Stimulated activated CD8-positive, alpha-beta memory T cell treated with anti-CD3 and anti-CD28 coated beads, Interleukin-7, amount 100 ng/mL, for 24 hours (primary cell): ENCODE data around the gene SORL1-AS1.
"Not testable (repeated sequence)": the region's sequence is repeated elsewhere in the genome, so short reads cannot be mapped to it uniquely, and the experiment has no call there.

Source experiments
- DNase-seq: peaks from one replicate; pipeline ENCODE4 v3.0.0-alpha.2; 2020; ENCODE audit warnings: low read depth

Gene SORL1-AS1

DNA sequence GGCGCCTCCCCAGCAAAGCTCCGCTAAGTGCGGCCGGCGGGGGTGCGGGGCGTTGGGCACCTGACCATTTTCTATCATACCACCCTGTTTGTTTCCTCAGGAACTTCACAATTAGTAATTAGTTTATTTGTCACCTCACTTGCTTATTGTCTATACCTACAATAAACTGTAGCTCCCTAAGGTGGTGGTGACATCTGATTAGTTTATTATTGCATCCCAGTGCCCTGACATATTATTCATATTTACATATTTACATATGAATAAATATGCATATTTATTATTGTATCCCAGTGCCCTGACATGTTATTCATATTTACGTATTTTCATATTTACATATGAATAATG lies 25.4 kb downstream of the SORL1-AS1 start:
- no peak for DNase-seq

DNA sequence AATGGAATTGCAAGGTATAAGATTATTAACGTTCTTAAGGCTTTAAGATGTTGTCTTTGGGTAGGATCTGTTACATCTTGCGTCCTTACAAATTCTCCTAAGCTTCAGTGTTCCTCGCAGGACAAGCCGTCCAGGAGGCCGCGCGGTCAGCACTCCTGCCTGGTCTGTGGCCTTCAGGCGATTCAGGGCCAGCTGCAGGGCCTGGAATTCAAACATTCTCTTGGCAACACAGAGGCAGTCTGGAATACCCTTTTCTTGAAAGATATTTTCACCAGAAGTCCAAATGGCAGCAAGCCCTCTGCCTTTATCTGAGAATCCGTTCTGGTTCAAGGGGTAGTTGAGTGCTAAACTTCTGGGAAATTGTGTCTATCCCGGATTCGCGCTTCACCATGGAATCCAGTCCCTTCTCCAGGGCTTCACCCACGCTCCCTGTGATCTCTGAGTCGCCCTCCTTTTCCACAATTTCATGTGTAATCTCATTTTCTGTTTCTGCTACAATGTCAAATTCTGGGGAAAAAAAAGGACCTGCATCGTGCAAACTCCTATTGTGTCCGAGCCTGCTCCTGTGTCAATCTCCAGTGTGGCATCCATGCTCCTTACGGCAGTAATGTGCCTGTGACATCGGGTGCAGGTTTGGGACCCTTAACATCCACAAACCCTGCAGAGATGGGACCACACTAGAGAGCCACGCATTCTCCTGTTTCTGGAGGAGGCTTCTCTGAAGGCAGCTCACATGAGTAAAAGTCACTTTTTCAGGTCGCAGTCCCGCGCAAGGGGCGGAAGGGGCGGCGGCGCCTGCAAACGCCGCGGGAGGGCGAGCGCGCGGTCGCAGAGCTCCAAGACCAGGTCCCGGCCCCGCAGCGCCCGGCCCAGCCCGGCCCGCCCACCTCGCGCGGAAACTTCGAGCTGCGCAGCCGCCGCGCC lies 26.0 kb downstream of the SORL1-AS1 start:
- DNase-seq: no peak

GRCh38 chr11:121425828-121426227 lies 26.9 kb downstream of the SORL1-AS1 start:
- DNase-seq: no peak

- DNase-seq: no peak
These were observed 30.1 kb downstream of the SORL1-AS1 start for GRCh38 chr11:121422675-121423074.

DNA sequence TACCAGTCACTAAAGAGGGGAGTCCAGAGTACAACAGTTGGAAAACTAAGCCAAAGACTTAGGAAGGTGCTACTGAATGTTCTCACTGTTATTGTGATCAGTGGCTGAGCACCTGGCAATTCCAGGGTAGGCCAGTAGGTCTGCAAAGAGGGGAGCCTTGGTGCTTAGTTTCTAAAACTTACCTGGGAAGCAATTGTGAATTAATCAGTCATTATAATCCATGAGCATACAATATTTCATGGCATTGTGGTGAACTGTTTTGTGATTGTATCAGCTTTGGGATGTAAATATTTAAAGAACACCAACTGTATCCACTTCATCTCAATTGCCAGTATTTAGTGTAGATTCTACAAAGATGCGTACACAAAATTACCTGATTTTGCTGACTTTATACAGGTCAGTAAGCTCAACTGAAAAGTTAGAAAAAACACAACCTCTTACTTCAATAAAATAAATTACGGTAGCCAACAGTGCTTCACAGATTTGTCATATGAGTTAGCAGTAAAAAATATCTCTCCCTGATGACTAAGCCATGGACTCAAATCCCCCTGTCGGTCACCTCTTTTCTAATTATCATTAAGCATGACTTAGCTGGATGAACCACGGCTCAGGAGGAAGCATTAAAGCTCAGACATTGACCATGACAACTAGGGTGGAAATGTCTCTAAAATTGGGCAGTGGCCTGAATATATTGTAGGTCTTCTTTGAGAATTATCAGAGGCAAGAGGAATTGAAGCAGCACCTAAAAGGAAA lies 31.4 kb downstream of the SORL1-AS1 start:
- no peak for DNase-seq

- no peak for DNase-seq
These were observed 32.4 kb downstream of the SORL1-AS1 start for GRCh38 chr11:121420398-121420797.

DNA sequence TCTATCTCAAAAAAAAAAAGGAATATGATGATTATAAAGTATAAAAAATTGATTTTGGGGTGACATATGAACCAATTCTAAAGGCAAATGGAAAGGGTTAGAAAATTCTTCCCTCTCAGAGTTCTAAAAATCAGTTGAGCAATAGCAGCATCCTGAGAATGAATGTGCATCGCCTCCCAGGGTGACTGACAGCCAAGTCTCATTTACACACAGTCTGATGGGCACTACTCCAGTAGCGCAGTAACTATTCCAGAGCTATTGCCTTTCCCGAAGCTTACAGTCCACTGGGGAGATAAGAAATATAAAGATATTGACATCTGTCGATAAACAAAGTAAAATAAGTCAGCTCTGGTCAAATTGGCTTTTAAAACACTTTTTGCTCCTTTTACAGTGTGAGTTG lies 32.9 kb downstream of the SORL1-AS1 start:
- DNase-seq: no peak

GRCh38 chr11:121418625-121419114 lies 34.1 kb downstream of the SORL1-AS1 start:
- DNase-seq: no peak

- DNase-seq: no peak
These were observed 35.2 kb downstream of the SORL1-AS1 start for GRCh38 chr11:121417607-121418006.

- DNase-seq: no peak
These were observed 35.7 kb downstream of the SORL1-AS1 start for GRCh38 chr11:121417055-121417551.

- no peak for DNase-seq
These were observed 36.9 kb downstream of the SORL1-AS1 start for GRCh38 chr11:121415856-121416255.

- DNase-seq: no peak
These were observed 38.4 kb downstream of the SORL1-AS1 start for GRCh38 chr11:121414141-121414913.

GRCh38 chr11:121412711-121413415 lies 39.9 kb downstream of the SORL1-AS1 start:
- no peak for DNase-seq

- DNase-seq: no peak
These were observed 40.7 kb downstream of the SORL1-AS1 start for GRCh38 chr11:121412000-121412587.

DNA sequence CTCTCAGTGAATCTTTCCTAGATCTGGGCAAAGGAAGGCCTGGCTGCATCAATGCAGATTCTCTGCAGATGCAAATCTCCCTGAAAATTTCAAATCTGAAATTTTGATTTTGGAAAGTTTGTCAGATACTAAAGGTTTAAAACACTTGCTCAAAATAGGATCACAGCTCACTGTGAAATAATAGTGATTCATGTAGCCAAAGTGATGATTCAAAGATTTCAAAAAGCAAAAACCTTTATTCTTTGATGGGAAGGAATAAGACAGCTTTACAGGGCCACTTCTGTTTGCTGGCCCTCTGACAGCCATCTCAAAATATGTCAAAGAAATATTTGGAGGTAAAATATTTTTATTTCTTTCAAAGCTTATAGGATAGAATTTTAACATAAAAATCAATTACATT lies 41.4 kb downstream of the SORL1-AS1 start:
- not testable (repeated sequence) for DNase-seq

GRCh38 chr11:121410041-121410440 lies 42.7 kb downstream of the SORL1-AS1 start:
- DNase-seq: not testable (repeated sequence)

DNA sequence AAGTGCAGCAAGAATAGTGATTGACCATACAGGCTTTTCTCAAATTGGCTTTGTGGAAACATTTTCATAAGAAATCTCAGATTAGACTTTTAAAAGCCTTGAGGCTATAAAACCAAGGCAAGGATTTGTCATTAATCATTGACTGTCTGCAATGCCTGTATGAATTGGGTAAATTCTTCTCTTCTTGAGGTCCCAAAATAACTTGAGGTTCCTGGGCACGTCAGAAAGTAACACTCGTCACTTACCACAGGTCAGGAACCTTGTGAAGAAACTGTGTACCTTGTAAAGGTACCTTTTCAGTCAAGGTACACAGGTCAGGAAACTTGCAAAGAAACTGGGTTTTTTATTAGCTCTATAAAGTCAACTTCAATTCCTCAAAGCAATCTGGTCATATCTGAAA lies 43.9 kb downstream of the SORL1-AS1 start:
- no peak for DNase-seq

DNA sequence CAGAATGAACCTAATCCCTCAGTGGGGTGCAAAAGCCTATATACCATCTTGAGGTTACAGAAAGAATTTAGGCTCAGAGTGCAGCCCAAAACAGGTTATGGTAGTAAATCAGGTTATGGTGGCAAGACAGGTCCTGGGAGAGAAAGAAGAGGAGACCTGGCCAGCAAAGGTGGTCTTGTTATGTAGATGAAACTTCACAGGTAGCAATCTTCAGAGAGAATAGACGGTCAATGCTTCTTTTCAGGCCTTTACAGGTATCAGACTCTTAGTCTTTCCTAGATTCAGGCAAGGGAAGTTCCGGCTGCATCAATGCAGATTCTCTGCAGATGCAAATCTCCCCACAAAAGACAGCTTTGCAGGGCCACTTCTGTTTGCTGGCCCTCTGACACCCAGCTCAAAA lies 46.5 kb downstream of the SORL1-AS1 start:
- DNase-seq: no peak

DNA sequence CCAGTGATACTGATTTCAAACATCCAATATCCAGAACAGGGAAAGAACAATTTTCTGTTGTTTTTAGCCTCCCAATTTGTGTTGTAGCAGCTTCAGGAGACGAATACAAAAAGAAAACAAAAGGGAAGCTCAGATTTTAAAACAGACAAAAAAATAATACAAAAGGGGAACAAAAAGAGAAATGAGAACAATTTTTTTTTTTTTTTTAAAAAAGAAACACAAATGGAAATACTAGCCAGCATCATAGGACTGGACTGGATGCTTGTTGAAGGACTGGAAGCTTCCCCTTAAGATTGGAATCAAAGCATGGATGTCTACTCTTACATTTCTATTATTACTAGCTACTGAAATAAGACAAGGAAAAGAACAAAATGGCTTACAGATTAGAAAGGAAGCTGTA lies 47.1 kb downstream of the SORL1-AS1 start:
- DNase-seq: no peak

DNA sequence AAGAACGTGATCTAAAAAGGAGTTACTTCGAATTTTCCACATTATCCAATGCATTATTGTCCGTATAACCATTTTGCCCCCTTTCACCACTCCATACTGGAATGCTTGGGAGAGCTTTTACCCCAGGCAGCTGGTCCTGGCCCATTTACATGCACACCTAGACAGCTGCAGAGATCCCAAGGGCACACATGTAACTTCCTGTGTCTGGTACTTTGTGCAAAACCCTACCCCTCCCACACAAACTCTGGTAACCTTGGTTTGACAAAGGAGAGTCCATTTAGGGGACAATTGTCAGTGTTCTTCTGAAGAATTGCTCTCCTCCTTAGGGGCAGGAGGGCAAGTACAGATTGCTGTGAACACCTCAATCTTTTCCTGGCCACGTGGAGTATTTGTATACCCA lies 58.0 kb downstream of the SORL1-AS1 start:
- DNase-seq: no peak

DNA sequence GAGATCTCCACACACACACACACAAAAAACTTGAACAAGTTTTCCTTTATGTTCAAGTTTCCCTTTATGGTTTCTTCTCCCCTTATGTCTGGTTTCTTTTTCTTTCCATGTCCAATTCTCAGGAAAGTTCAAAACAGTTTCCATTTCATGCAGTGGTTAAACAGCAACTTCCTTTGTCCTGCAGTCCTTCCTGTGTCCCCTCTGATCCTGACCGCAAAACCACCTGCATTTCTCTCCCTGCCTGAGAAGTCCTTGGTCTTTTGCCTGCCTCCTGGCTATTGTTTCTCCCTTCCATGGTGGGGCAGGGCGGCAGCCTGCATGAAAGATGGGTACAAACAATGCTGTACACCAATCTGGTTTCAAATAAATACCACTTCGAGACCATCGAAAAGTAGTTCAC lies 58.9 kb downstream of the SORL1-AS1 start:
- no peak for DNase-seq
